Right lobe of liver (tissue), 4 donors: Measurements from ENCODE around the gene TAB2.

Experiments used
- POLR2A ChIP-seq: fragments of 450-650 bp; IDR thresholded peaks from one replicate; pipeline ENCODE4 v1.6.1; 2017; ENCODE audit warnings: antibody characterized with exemption, mild to moderate bottlenecking
- TF ChIP-seq, protein P1 (sequence below), 4 donors: fragments of 200-600 bp in 3 of 4; fragments of 450-650 bp in 1 of 4; IDR thresholded peaks; one replicate each; pipeline versions ENCODE4 v1.5.1 to v1.8.0; 2016 to 2022; ENCODE audit warnings: antibody characterized with exemption in 4 of 4, mild to moderate bottlenecking in 2 of 4
- donor health status: DM: no; HTN: no; CAD: no.
- donor health status: DM: no; HTN: no; CAD: no.
- donor health status: DM: no; HTN: yes; CAD: no.

- TF ChIP-seq, protein P1, sequence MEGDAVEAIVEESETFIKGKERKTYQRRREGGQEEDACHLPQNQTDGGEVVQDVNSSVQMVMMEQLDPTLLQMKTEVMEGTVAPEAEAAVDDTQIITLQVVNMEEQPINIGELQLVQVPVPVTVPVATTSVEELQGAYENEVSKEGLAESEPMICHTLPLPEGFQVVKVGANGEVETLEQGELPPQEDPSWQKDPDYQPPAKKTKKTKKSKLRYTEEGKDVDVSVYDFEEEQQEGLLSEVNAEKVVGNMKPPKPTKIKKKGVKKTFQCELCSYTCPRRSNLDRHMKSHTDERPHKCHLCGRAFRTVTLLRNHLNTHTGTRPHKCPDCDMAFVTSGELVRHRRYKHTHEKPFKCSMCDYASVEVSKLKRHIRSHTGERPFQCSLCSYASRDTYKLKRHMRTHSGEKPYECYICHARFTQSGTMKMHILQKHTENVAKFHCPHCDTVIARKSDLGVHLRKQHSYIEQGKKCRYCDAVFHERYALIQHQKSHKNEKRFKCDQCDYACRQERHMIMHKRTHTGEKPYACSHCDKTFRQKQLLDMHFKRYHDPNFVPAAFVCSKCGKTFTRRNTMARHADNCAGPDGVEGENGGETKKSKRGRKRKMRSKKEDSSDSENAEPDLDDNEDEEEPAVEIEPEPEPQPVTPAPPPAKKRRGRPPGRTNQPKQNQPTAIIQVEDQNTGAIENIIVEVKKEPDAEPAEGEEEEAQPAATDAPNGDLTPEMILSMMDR (IDR thresholded peaks at IDR 0.05) = no peak
- TF ChIP-seq POLR2A = no peak
Measured at GRCh38 chr6:149392535-149392934, 75.0 kb downstream of the TAB2 start.
